Measurements from ENCODE around the gene RNLS. TPM values are rescaled to one million over a fixed set of nuclear protein-coding genes. Genes with fewer than 3 reads are reported as not detected.

The RNLS gene
- total RNA-seq, 4 donors from 2014 or later, result 10.6 to 38.7 (median 28.2) TPM

DNA sequence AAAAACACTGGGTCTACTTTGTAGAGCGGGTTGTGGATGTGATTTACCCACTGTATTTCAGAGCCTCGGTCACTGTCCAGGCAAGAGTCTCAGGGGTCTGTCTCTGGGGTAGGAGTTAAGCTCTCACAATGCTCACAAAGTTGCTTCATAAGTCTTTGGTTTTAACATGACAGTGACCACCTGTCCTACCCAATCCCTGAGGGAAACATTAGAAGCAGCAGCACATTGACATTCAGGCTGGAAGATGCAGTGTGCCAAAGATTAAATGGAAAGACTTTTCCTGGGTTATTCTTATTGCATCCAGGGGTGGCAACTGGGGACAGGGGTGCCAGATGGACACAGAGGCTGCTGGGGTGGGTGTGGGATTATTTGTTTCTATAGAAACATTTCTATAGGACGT lies 330.0 kb downstream of the RNLS start:
- no peaks in the 10 kb centered on the region for H3K36me3 ChIP-seq
- H3K9me3 ChIP-seq, result no peaks in the 10 kb centered on the region
- no peak for TF ChIP-seq POLR2A (IDR thresholded peaks at IDR 0.05)
- TF ChIP-seq, protein P1, sequence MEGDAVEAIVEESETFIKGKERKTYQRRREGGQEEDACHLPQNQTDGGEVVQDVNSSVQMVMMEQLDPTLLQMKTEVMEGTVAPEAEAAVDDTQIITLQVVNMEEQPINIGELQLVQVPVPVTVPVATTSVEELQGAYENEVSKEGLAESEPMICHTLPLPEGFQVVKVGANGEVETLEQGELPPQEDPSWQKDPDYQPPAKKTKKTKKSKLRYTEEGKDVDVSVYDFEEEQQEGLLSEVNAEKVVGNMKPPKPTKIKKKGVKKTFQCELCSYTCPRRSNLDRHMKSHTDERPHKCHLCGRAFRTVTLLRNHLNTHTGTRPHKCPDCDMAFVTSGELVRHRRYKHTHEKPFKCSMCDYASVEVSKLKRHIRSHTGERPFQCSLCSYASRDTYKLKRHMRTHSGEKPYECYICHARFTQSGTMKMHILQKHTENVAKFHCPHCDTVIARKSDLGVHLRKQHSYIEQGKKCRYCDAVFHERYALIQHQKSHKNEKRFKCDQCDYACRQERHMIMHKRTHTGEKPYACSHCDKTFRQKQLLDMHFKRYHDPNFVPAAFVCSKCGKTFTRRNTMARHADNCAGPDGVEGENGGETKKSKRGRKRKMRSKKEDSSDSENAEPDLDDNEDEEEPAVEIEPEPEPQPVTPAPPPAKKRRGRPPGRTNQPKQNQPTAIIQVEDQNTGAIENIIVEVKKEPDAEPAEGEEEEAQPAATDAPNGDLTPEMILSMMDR (IDR thresholded peaks at IDR 0.05), result no peak
- H3K4me3 ChIP-seq (replicated peaks in 1 of 3), result no peak overlapping the region
- 85 to 86% methylated on average over 3 of the region's 3 CpGs for WGBS, 2 donors
- no peaks in the 10 kb centered on the region for H3K27me3 ChIP-seq
- intact Hi-C loops (cut with DNase I), result no loop called here
- DNase-seq, result no peak
- H3K4me1 ChIP-seq, result peaks cover 7 to 14% of the 10 kb centered on the region in 2 donors
- no peak overlapping the region for H3K27ac ChIP-seq

- TF ChIP-seq, protein P1 (IDR thresholded peaks at IDR 0.05), result no peak
- TF ChIP-seq POLR2A (IDR thresholded peaks at IDR 0.05), result no peak
- 95 to 100% methylated on average over 1 to 2 of the region's 2 CpGs for whole genome bisulfite sequencing, 2 donors
- intact Hi-C loops (cut with DNase I), result no loop called here
Measured at GRCh38 chr10:88249450-88249849, 333.7 kb downstream of the RNLS start.

DNA sequence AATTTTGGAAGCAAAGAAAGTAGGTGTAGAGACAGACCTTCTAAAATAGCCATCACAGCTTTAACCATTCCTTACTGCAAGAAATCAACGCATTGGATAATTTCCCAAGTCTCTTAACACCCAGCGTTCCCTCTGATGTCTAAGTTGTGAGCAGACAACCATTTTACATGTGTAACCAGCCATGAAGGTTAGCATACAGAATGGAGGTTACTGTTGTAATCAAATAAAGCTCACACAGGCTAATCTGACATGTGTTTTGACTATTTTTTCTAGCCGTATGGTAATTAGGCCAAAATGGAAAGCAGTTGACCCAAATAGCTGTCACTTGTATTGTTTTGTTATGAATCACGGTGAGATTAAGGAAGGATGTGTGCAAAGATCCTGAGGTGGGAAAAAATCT lies 336.4 kb downstream of the RNLS start:
- DNase-seq, result no peak
- no peak overlapping the region for H3K27ac ChIP-seq

More at GRCh38 chr10:88249450-88249849, 333.7 kb downstream of the RNLS start:
- Histone ChIP-seq H3K36me3 (no peaks in the 10 kb centered on the region), H3K27me3 (no peaks in the 10 kb centered on the region), H3K27ac (no peak overlapping the region), H3K9me3 (no peaks in the 10 kb centered on the region), H3K4me3 (replicated peaks in 1 of 3) (no peak overlapping the region), H3K4me1 (peaks cover 7 to 14% of the 10 kb centered on the region in 2 donors)
- no peak for DNase-seq

GRCh38 chr10:88245974-88246511 lies 337.1 kb downstream of the RNLS start:
- no peak overlapping the region for H3K4me3 ChIP-seq (replicated peaks in 1 of 3)

More for the DNA sequence above, 336.4 kb downstream of the RNLS start:
- H3K36me3 ChIP-seq, result no peaks in the 10 kb centered on the region
- no peaks in the 10 kb centered on the region for H3K9me3 ChIP-seq
- intact Hi-C loops (cut with DNase I), result no loop called here
- peaks cover 0 to 8% of the 10 kb centered on the region in 2 donors for H3K4me1 ChIP-seq
- WGBS, 2 donors, result 81 to 91% methylated on average over 4 of the region's 4 CpGs
- H3K4me3 ChIP-seq (replicated peaks in 1 of 3), result no peak overlapping the region
- no peaks in the 10 kb centered on the region for H3K27me3 ChIP-seq
- TF ChIP-seq, protein P1 (IDR thresholded peaks at IDR 0.05), result no peak
- no peak for TF ChIP-seq POLR2A (IDR thresholded peaks at IDR 0.05)

More at GRCh38 chr10:88245974-88246511, 337.1 kb downstream of the RNLS start:
- intact Hi-C loops (cut with DNase I), result no loop called here
- 61 to 64% methylated on average over 4 of the region's 4 CpGs for WGBS, 2 donors
- no peak for TF ChIP-seq POLR2A (IDR thresholded peaks at IDR 0.05)
- TF ChIP-seq, protein P1 (IDR thresholded peaks at IDR 0.05), result no peak
- Histone ChIP-seq H3K36me3 (no peaks in the 10 kb centered on the region), H3K9me3 (no peaks in the 10 kb centered on the region), H3K4me1 (peaks cover 0 to 8% of the 10 kb centered on the region in 2 donors), H3K27me3 (no peaks in the 10 kb centered on the region), H3K27ac (no peak overlapping the region)
- DNase-seq, result no peak

Measured in thyroid gland (tissue), 4 donors.